Endothelial cell of umbilical vein (primary cell): ENCODE data around the gene TOR1A. TPM values are rescaled to one million over a fixed set of nuclear protein-coding genes. Genes with fewer than 3 reads are reported as not detected.

Source experiments
- BruUV-seq: library from RNA; stranded (reverse); fragments of 400-500 nt; replicated peaks from 2 replicates; lab custom pipeline; 2021; lab: Mats Ljungman, UMichigan
- CTCF ChIA-PET: fragments of 300-600, 350-600 bp; sonication (Branson Sonifier 250); formaldehyde crosslinking; loops from one replicate; lab custom pipeline; 2021; ENCODE audit warnings: antibody characterized with exemption, inconsistent platforms; lab: Charles Lee
- POLR2A ChIA-PET: fragments of 300-600, 350-600 bp; sonication (Branson Sonifier 250); formaldehyde crosslinking; loops from one replicate; lab custom pipeline; 2021; ENCODE audit warnings: antibody characterized with exemption, inconsistent platforms; lab: Charles Lee
- DNase-seq: peaks from one replicate; pipeline ENCODE4 v3.0.0-alpha.2; 2011; ENCODE audit warnings: low read depth, low spot score
- FAIRE-seq: peaks from 2 replicates; lab custom pipeline; 2011; peaks lifted over from hg19 to GRCh38; lab: Jason Lieb, UNC
- H2AFZ ChIP-seq: 2 replicates; pipeline ENCODE4 v1.6.0; 2012; ENCODE audit warnings: low read depth, low read length, control low read depth, inconsistent platforms
- H3K27ac ChIP-seq: 2 replicates; pipeline ENCODE4 v1.5.1; 2011; ENCODE audit warnings: low read depth, mild to moderate bottlenecking, control low read depth, low read length, moderate library complexity; ENCODE audit not compliant: insufficient read depth
- H3K27me3 ChIP-seq, 2 experiments: 2 replicates each; pipeline versions ENCODE4 v1.6.0 to v1.6.1; 2011; ENCODE audit warnings: low read length in 2 of 2, mixed read lengths in 1 of 2; ENCODE audit not compliant: control insufficient read depth in 2 of 2, insufficient read depth in 2 of 2
- H3K36me3 ChIP-seq, 2 experiments: 2 replicates in 1 of 2; 3 replicates in 1 of 2; pipeline ENCODE4 v1.5.1; 2011; ENCODE audit warnings: low read length in 2 of 2, mild to moderate bottlenecking in 1 of 2, moderate library complexity in 1 of 2; ENCODE audit not compliant: control insufficient read depth in 2 of 2, insufficient read depth in 2 of 2; ENCODE audit errors: extremely low read depth in 1 of 2
- H3K4me1 ChIP-seq: 3 replicates; pipeline ENCODE4 v1.5.1; 2011; ENCODE audit warnings: mild to moderate bottlenecking, low read length; ENCODE audit not compliant: control insufficient read depth, insufficient read depth; ENCODE audit errors: extremely low read depth
- H3K4me2 ChIP-seq: 2 replicates; pipeline ENCODE4 v1.6.1; 2011; ENCODE audit warnings: low read length, control low read depth, mixed read lengths; ENCODE audit not compliant: insufficient read depth
- H3K4me3 ChIP-seq, 3 experiments: fragments of 200-600 bp in 1 of 3; sonication (generic), shearing (Covaris generic) in 1 of 3; replicated peaks in 1 of 3; 2 replicates each; pipeline ENCODE4 v1.5.1; 2011 to 2016; ENCODE audit warnings: control low read depth in 3 of 3, low read length in 3 of 3, mild to moderate bottlenecking in 2 of 3, inconsistent platforms in 1 of 3, low read depth in 1 of 3, moderate library complexity in 1 of 3; ENCODE audit not compliant: insufficient read depth in 1 of 3
- H3K79me2 ChIP-seq: 2 replicates; pipeline ENCODE4 v1.6.0; 2012; ENCODE audit warnings: low read length, inconsistent platforms; ENCODE audit not compliant: control insufficient read depth, insufficient read depth
- H3K9ac ChIP-seq: replicated peaks from 2 replicates; pipeline ENCODE3; 2011; ENCODE audit warnings: low read length, control low read depth; ENCODE audit not compliant: insufficient read depth; ENCODE audit errors: extremely low read depth
- H3K9me1 ChIP-seq: replicated peaks from 3 replicates; pipeline ENCODE4 v1.6.0; 2011; ENCODE audit warnings: mild to moderate bottlenecking, low read length; ENCODE audit not compliant: control insufficient read depth, insufficient read depth; ENCODE audit errors: extremely low read depth
- H3K9me3 ChIP-seq: replicated peaks from 2 replicates; pipeline ENCODE4 v1.5.1; 2012; ENCODE audit warnings: low read length, inconsistent platforms; ENCODE audit not compliant: control insufficient read depth, insufficient read depth
- H4K20me1 ChIP-seq: replicated peaks from 2 replicates; pipeline ENCODE3; 2011; ENCODE audit warnings: mild to moderate bottlenecking, low read length; ENCODE audit not compliant: control insufficient read depth, insufficient read depth; ENCODE audit errors: extremely low read depth
- EZH2 ChIP-seq: IDR thresholded peaks from 2 replicates; pipeline ENCODE4 v1.6.1; 2012; ENCODE audit warnings: borderline replicate concordance, low read depth, mild to moderate bottlenecking, moderate library complexity, low read length, inconsistent platforms; ENCODE audit not compliant: severe bottlenecking
- FOS ChIP-seq: IDR thresholded peaks from 2 replicates; pipeline ENCODE4 v1.6.1; 2011; ENCODE audit warnings: mild to moderate bottlenecking, low read length, moderate library complexity, borderline replicate concordance; ENCODE audit not compliant: insufficient read depth
- GATA2 ChIP-seq: IDR thresholded peaks from 2 replicates; pipeline ENCODE4 v1.7.0; 2011; ENCODE audit warnings: low read depth, mild to moderate bottlenecking, moderate library complexity, mixed read lengths, low read length; ENCODE audit not compliant: insufficient read length, insufficient read depth
- JUN ChIP-seq: IDR thresholded peaks from 2 replicates; pipeline ENCODE4 v1.6.1; 2011; ENCODE audit warnings: borderline replicate concordance, low read depth; ENCODE audit not compliant: insufficient read length, insufficient read depth
- MYC ChIP-seq: IDR thresholded peaks from one replicate; pipeline ENCODE4 v1.6.1; 2011; ENCODE audit warnings: mild to moderate bottlenecking, low read depth, low read length
- POLR2A ChIP-seq: IDR thresholded peaks from 2 replicates; pipeline ENCODE4 v1.6.1; 2012; ENCODE audit warnings: low read depth, mild to moderate bottlenecking, control low read depth, low read length
- POLR2AphosphoS5 ChIP-seq: IDR thresholded peaks from 2 replicates; pipeline ENCODE4 v1.6.1; 2012; ENCODE audit warnings: low read depth, mild to moderate bottlenecking, control low read depth, low read length, moderate library complexity; ENCODE audit not compliant: insufficient read depth
- dilution Hi-C: fragments of 300-500 bp; cut with MboI; formaldehyde crosslinking; loops from one replicate; pipeline ENCODE4 v1.15.0; 2019; ENCODE audit warnings: low sequenced_read_pairs; ENCODE audit not compliant: extremely low pct_ligation_motif_present
- intact Hi-C: fragments of 100-400 bp; cut with micrococcal nuclease; formaldehyde crosslinking; loops from one replicate; pipeline ENCODE4 v1.10.0; 2022
- polyA plus RNA-seq, 4 experiments: library from polyadenylated mRNA; depleted of rRNA in 3 of 4; stranded (reverse) in 3 of 4; unstranded in 1 of 4; fragments of >200 nt; gene quantifications; 2 replicates each; pipeline versions ENCODE4 v1.2.1 to v1.2.3, GENCODE V29; 2011 to 2012; ENCODE audit warnings: missing spikeins in 1 of 4
- total RNA-seq: library from RNA; stranded (reverse); gene quantifications from 2 replicates; pipeline ENCODE4 v1.2.3, GENCODE V29; 2021
- TF ChIP-seq, protein P1 (sequence below): IDR thresholded peaks from 2 replicates; pipeline ENCODE4 v1.6.1; 2011; ENCODE audit not compliant: insufficient read depth, insufficient read length
- TF ChIP-seq, protein P2 (sequence below), 2 donors: IDR thresholded peaks; 1 replicate in 1 of 2; 2 replicates in 1 of 2; pipeline ENCODE4 v1.5.1; 2011; ENCODE audit warnings: low read length in 2 of 2, mild to moderate bottlenecking in 2 of 2, moderate library complexity in 2 of 2, control low read depth in 1 of 2, inconsistent platforms in 1 of 2, low read depth in 1 of 2; ENCODE audit not compliant: insufficient read depth in 1 of 2; ENCODE audit errors: extremely low read depth in 1 of 2

TOR1A gene
- total and polyA plus RNA-seq, 2 donors (not counting 3 experiments of a cell fraction or from before 2014, with no cell fraction given), result 57.8 to 89.8 TPM

DNA sequence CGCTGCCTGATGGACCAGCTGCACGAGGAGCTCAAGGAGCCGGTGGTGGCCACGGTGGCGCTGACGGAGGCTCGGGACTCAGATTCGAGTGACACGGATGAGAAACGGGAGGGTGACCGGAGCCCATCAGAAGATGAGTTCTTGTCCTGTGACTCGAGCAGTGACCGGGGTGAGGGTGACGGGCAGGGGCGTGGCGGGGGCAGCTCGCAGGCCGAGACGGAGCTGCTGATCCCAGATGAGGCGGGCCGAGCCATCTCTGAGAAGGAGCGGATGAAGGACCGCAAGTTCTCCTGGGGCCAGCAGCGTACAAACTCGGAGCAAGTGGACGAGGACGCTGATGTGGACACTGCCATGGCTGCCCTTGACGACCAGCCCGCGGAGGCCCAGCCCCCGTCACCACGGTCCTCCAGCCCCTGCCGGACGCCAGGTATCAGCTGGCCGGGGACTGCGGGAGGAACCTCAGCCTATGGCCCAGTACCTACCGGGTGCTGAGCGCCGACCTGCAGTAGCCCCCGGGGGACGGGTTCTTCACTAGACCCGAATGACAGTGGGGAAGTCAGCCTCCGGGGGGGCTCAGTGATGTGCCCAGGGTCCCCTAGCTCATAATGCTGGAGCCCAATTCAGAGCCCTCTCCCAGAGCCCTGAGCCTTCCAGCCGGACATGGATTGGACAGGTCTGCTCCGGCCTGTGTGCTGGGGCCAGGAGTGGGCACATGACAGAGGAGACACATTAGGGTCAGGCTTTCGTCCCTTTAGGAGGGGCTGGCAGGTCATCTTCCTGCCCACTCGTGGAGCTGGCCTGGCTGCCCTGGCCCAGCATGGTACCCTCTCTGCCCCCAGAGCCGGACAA lies 44.3 kb upstream of the TOR1A start:
- ChIA-PET CTCF (no interaction called here), POLR2A (no interaction called here)
- DNase-seq, result no peak
- H3K27ac ChIP-seq, result no peak overlapping the region
- H3K4me2 ChIP-seq, result no peak overlapping the region
- H2AFZ ChIP-seq, result no peak overlapping the region
- no peaks in the 10 kb centered on the region for H3K27me3 ChIP-seq
- H3K4me3 ChIP-seq, result no peak overlapping the region
- dilution Hi-C loops, result no loop called here
- no peaks in the 10 kb centered on the region for H3K79me2 ChIP-seq
- no peak overlapping the region for H3K9ac ChIP-seq
- no peak for TF ChIP-seq POLR2A
- TF ChIP-seq GATA2, result no peak
- TF ChIP-seq, protein P1, sequence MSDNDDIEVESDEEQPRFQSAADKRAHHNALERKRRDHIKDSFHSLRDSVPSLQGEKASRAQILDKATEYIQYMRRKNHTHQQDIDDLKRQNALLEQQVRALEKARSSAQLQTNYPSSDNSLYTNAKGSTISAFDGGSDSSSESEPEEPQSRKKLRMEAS, result no peak
- TF ChIP-seq POLR2AphosphoS5, result no peak
- TF ChIP-seq FOS, result no peak
- no peak for TF ChIP-seq MYC
- TF ChIP-seq JUN, result no peak
- TF ChIP-seq, protein P2, sequence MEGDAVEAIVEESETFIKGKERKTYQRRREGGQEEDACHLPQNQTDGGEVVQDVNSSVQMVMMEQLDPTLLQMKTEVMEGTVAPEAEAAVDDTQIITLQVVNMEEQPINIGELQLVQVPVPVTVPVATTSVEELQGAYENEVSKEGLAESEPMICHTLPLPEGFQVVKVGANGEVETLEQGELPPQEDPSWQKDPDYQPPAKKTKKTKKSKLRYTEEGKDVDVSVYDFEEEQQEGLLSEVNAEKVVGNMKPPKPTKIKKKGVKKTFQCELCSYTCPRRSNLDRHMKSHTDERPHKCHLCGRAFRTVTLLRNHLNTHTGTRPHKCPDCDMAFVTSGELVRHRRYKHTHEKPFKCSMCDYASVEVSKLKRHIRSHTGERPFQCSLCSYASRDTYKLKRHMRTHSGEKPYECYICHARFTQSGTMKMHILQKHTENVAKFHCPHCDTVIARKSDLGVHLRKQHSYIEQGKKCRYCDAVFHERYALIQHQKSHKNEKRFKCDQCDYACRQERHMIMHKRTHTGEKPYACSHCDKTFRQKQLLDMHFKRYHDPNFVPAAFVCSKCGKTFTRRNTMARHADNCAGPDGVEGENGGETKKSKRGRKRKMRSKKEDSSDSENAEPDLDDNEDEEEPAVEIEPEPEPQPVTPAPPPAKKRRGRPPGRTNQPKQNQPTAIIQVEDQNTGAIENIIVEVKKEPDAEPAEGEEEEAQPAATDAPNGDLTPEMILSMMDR (IDR thresholded peaks at IDR 0.05; ENCODE audit: extremely low read depth in 1 of 2, insufficient read depth in 1 of 2, low read depth in 1 of 2, low read length in 2 of 2), result no peak
- no peak for TF ChIP-seq EZH2
- H3K9me3 ChIP-seq, result no peaks in the 10 kb centered on the region
- BruUV-seq, result no TSS peak
- H3K9me1 ChIP-seq, result no peaks in the 10 kb centered on the region
- intact Hi-C loops, result no loop called here
- H3K4me1 ChIP-seq, result no peaks in the 10 kb centered on the region
- H3K36me3 ChIP-seq, result peaks cover 0 to 6% of the 10 kb centered on the region in 2 experiments
- no peaks in the 10 kb centered on the region for H4K20me1 ChIP-seq
- FAIRE-seq, result no peak
